ENCODE results near the gene TNRC6C. TPM values are rescaled to one million over a fixed set of nuclear protein-coding genes. Genes with fewer than 3 reads are reported as not detected.

TNRC6C gene
- total and polyA plus RNA-seq, 2 of the 13 experiments (the other 11 are each of a cell fraction or from before 2014, with no cell fraction given): 0.66 to 4.9 TPM

- TF ChIP-seq ZBTB33 (CRISPR knock-in tag; IDR thresholded peaks at IDR 0.05) (0 out of 2 replicates have a peak, but pooled peaks have one; percentile 33), ZNF713 (CRISPR knock-in tag; IDR thresholded peaks at IDR 0.05) (0 out of 2 replicates have a peak, but pooled peaks have one; percentile 60), PRDM10 (CRISPR knock-in tag; IDR thresholded peaks at IDR 0.05; ENCODE audit: low read depth) (peak; percentile 26; the same call in 1 of the 2 replicates), ZNF280B (CRISPR knock-in tag; IDR thresholded peaks at IDR 0.05; ENCODE audit: borderline replicate concordance) (no peak), ZSCAN5A (CRISPR knock-in tag; IDR thresholded peaks at IDR 0.05; ENCODE audit: borderline replicate concordance) (no peak), GRHL1 (CRISPR knock-in tag; conservative IDR thresholded peaks at IDR 0.05) (no peak), SALL2 (CRISPR knock-in tag; IDR thresholded peaks at IDR 0.05) (no peak), TRAFD1 (CRISPR knock-in tag; IDR thresholded peaks at IDR 0.05; ENCODE audit: borderline replicate concordance) (no peak), EZH2 (conservative IDR thresholded peaks at IDR 0.05; ENCODE audit: low read depth, low read length) (no peak), IRF9 (CRISPR knock-in tag; IDR thresholded peaks at IDR 0.05; ENCODE audit: borderline replicate concordance) (peak; percentile 74; the same call in 1 of the 2 replicates), ATF3 (CRISPR knock-in tag; IDR thresholded peaks at IDR 0.05) (no peak), FOXC1 (CRISPR knock-in tag; IDR thresholded peaks at IDR 0.05; ENCODE audit: borderline replicate concordance) (no peak)
Measured at GRCh38 chr17:78141437-78142118, 183.1 kb downstream of the TNRC6C start (continued).
